Spinal cord (tissue), 10 donors: ENCODE measurements around the gene SPATA6L. TPM values are rescaled to one million over a fixed set of nuclear protein-coding genes. Genes with fewer than 3 reads are reported as not detected.
A peak's percentile ranks its signal among the peaks of the same experiment; 100 is the strongest.
"Not testable (repeated sequence)": the region's sequence is repeated elsewhere in the genome, so short reads cannot be mapped to it uniquely, and the experiment has no call there.

Source experiments
- DNase-seq, 6 donors: peaks; one replicate each; pipeline versions ENCODE4 v3.0.0 to v3.0.0-alpha.2; 2013 to 2015; ENCODE audit warnings: low spot score in 6 of 6, low read depth in 4 of 6
- H3K27ac ChIP-seq: one replicate; pipeline ENCODE4 v1.5.1; 2013; ENCODE audit warnings: low read depth, low read length, control low read depth
- H3K27me3 ChIP-seq: one replicate; pipeline ENCODE4 v1.6.1; 2013; ENCODE audit warnings: low read length; ENCODE audit not compliant: control insufficient read depth, insufficient read depth
- H3K36me3 ChIP-seq: one replicate; pipeline ENCODE4 v1.6.1; 2013; ENCODE audit warnings: low read length; ENCODE audit not compliant: control insufficient read depth, insufficient read depth
- H3K4me1 ChIP-seq: one replicate; pipeline ENCODE4 v1.6.1; 2013; ENCODE audit warnings: low read length; ENCODE audit not compliant: control insufficient read depth, insufficient read depth
- H3K4me3 ChIP-seq: one replicate; pipeline ENCODE4 v1.5.1; 2013; ENCODE audit warnings: low read depth, low read length, control low read depth
- H3K9me3 ChIP-seq: one replicate; pipeline ENCODE4 v1.6.1; 2013; ENCODE audit warnings: low read length; ENCODE audit not compliant: control insufficient read depth, insufficient read depth
- WGBS: methylation state at CpG from one replicate; pipeline ENCODE4 v1.1.5; 2013; ENCODE audit warnings: missing lambda C conversion rate; ENCODE audit not compliant: insufficient coverage; 5-methylcytosine and 5-hydroxymethylcytosine counted together
- polyA plus RNA-seq, 2 donors: library from polyadenylated mRNA; unstranded; fragments of 120-200 nt; gene quantifications; one replicate each; pipeline ENCODE4 v1.2.1, GENCODE V29; 2013; ENCODE audit not compliant: insufficient read length in 2 of 2
- total RNA-seq, 2 donors: library from RNA; depleted of rRNA in 1 of 2; stranded (reverse); fragments of 120-200 nt in 1 of 2; fragments of >200 nt in 1 of 2; gene quantifications; one replicate each; pipeline versions ENCODE4 v1.2.3 to v1.2.4, GENCODE V29; 2013 to 2014
- donor health status: healthy.

Gene SPATA6L
- total and polyA plus RNA-seq, 4 donors: 3.2 to 7.9 (median 5.9) TPM

DNA sequence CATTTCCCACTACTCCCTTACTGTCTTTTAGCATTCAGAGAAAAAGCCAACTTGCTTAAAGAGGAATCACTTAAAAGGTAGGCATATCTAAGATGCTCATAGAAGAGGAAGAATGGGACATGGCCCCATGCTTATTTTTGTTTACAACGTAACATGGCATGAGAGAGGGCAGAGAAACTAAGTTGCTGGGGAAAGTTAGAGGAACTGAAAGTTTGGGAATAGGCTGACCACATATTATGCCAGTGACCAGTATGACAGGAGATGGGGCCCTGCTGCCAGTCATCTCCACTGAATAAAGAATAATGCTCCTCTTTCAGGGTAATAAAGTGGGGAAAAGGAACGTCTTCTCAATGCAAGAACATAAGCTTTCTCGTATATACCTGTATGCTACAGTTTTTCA is 2.3 kb downstream of the SPATA6L start:
- H3K4me1 ChIP-seq: peaks cover 15% of the 10 kb centered on the region
- H3K4me3 ChIP-seq: no peak overlapping the region
- peaks cover 2% of the 10 kb centered on the region for H3K36me3 ChIP-seq
- no peaks in the 10 kb centered on the region for H3K27me3 ChIP-seq
- no peaks in the 10 kb centered on the region for H3K9me3 ChIP-seq
- no CpG with 5 or more reads among the region's 3 CpGs for WGBS
- H3K27ac ChIP-seq: no peak overlapping the region
- DNase-seq: no peak

DNA sequence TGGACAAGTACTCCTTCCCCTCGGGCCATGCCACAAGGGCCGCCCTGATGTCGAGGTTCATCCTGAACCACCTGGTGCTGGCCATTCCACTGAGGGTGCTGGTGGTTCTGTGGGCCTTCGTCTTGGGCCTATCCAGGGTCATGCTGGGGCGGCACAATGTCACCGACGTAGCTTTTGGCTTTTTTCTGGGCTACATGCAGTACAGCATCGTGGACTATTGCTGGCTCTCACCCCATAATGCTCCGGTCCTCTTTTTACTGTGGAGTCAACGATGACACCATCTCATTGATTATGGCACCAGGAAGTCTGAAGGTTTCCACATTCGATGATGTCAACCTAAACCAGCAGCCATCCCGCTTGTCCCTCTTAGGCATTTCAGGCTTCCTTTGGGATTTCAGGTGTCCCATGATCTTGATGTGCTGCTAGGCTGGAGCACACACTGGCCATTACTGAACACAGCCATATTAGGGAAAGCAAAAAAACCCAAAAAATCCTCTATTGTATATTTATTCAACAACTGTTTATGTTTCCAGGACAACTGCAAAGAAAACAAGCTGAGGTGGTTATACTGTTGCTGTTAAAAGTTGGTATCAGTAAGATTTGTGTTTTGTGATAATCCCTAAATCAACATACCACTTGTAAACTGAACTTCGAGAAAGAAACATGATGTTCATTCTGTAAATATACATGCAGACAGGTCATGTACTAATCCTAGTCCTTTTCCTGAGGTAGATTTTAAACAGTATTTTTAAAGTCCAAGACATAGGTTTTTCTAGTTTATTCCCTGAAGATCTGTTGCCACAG is 3.1 kb downstream of the SPATA6L start:
- Histone ChIP-seq H3K27me3 (no peaks in the 10 kb centered on the region), H3K36me3 (peaks cover 2% of the 10 kb centered on the region), H3K4me3 (peak overlapping the region; percentile 59), H3K27ac (no peak overlapping the region), H3K9me3 (no peaks in the 10 kb centered on the region), H3K4me1 (peaks cover 15% of the 10 kb centered on the region)
- DNase-seq: peak in 1 of 6 donors; percentile 7
- WGBS: 64% methylated on average over 12 of the region's 13 CpGs

GRCh38 chr9:4662108-4662988 is 3.9 kb downstream of the SPATA6L start, which contains the start of gene PLPP6:
Gene PLPP6, plus strand, starts transcription at chr9:4662294. Its CDS starts 82 bp downstream, at chr9:4662376.
- Histone ChIP-seq H3K9me3 (no peaks in the 10 kb centered on the region), H3K4me3 (peak within 1 kb of the TSS; percentile 59), H3K4me1 (peaks cover 15% of the 10 kb centered on the region), H3K27ac (no peak within 1 kb of the TSS), H3K36me3 (peaks cover 2% of the 10 kb centered on the region), H3K27me3 (no peaks in the 10 kb centered on the region)
- 2% methylated on average over 70 of the region's 70 CpGs for WGBS
- DNase-seq: peak in 4 of 6 donors; percentile 67 to 97 (median 82)

- 0% methylated on average over 2 of the region's 5 CpGs for WGBS
Measured at GRCh38 chr9:4661611-4662010, 4.7 kb downstream of the SPATA6L start.

DNA sequence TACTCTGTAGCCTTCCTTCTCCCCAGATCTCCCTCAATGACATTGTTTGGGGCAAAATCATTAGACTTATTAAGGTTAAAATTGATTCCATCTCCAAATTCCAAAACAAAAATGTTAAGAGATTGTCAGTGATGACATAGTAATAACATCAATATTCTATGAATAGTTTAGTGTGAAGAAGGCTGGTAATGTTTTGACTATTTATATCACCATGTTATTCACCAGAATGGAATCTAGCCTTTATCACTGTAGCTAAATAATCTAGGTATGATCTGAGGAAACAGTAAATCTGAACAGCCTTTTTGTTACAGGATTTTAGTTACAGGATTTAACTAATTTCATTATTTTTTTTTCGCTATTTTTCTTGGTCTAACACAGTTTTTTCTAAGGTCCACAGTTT is 5.1 kb downstream of the SPATA6L start:
- no peak for DNase-seq
- Histone ChIP-seq H3K27ac (no peak overlapping the region), H3K9me3 (no peaks in the 10 kb centered on the region), H3K4me3 (no peak overlapping the region), H3K4me1 (peaks cover 12% of the 10 kb centered on the region), H3K36me3 (peaks cover 4% of the 10 kb centered on the region), H3K27me3 (no peaks in the 10 kb centered on the region)
- WGBS: no CpG with 5 or more reads among the region's 1 CpG

More at GRCh38 chr9:4661611-4662010, 4.7 kb downstream of the SPATA6L start:
- Histone ChIP-seq H3K36me3 (peaks cover 2% of the 10 kb centered on the region), H3K4me3 (peak overlapping the region; percentile 59), H3K27ac (no peak overlapping the region), H3K27me3 (no peaks in the 10 kb centered on the region), H3K9me3 (no peaks in the 10 kb centered on the region), H3K4me1 (peaks cover 15% of the 10 kb centered on the region)
- peak in 1 of 6 donors; percentile 29 for DNase-seq

- not testable (repeated sequence) for H3K36me3 ChIP-seq, H3K4me3 ChIP-seq
- WGBS: no CpG with 5 or more reads among the region's 5 CpGs
Measured at GRCh38 chr9:4660665-4661064, 5.6 kb downstream of the SPATA6L start.

GRCh38 chr9:4657426-4658159 is 8.7 kb downstream of the SPATA6L start:
- DNase-seq: no peak
- WGBS: 100% methylated on average over 1 of the region's 4 CpGs
- no peak overlapping the region for H3K27ac ChIP-seq
- no peaks in the 10 kb centered on the region for H3K27me3 ChIP-seq
- H3K36me3 ChIP-seq: peaks cover 7% of the 10 kb centered on the region
- H3K4me1 ChIP-seq: peaks cover 2% of the 10 kb centered on the region
- no peaks in the 10 kb centered on the region for H3K9me3 ChIP-seq
- no peak overlapping the region for H3K4me3 ChIP-seq

More at GRCh38 chr9:4660665-4661064, 5.6 kb downstream of the SPATA6L start:
- H3K27me3 ChIP-seq, H3K27ac ChIP-seq, DNase-seq, H3K9me3 ChIP-seq, H3K4me1 ChIP-seq: not testable (repeated sequence)

DNA sequence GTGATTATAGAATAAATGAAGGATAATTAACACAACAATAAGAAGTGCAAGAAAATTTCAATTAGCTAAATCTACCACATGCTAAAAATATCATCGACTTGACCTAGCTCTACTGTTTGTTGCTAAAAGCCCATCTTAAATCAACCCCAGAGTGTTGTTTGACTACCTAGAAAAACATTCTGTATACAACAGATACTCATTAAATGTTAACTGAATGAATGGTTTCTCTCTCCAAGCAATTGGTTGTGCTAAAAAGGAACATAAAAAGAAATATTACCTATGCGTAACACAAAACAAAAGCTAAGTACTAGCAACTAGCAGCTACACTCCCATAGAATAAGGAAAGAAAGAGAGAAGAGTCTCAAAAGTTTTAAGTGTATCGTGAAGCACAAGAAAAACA is 9.7 kb downstream of the SPATA6L start:
- Histone ChIP-seq H3K9me3 (no peaks in the 10 kb centered on the region), H3K4me3 (no peak overlapping the region), H3K27me3 (no peaks in the 10 kb centered on the region), H3K27ac (no peak overlapping the region), H3K36me3 (peaks cover 7% of the 10 kb centered on the region), H3K4me1 (no peaks in the 10 kb centered on the region)
- WGBS: no CpG with 5 or more reads among the region's 3 CpGs
- DNase-seq: no peak

- H3K27me3 ChIP-seq, H3K27ac ChIP-seq, DNase-seq, H3K36me3 ChIP-seq, H3K9me3 ChIP-seq, H3K4me1 ChIP-seq, H3K4me3 ChIP-seq: not testable (repeated sequence)
- 100% methylated on average over 1 of the region's 3 CpGs for WGBS
Measured at GRCh38 chr9:4656196-4656595, 10.1 kb downstream of the SPATA6L start.
